ENCODE results near the gene FAM83D.

DNA sequence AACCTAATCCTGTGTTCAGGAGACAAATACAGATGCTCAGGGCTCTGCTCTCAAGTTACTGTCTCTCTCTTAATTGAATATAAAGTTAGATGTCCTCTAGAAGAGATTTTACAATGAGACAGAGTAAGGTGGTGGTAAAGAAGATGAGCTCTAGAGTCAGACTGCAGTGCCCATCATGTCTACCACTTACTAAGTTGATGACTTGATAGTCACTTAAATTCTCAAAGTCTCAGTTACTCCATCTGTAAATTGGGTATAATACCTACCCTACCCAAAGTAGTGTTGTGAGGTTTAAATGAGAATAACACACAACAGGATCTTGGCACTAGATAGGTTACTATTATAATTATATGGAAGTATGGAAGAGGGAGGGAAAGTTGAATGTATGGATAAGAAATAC is 37.5 kb downstream of the FAM83D start:
- TF ChIP-seq POLR2A (IDR thresholded peaks at IDR 0.05) (no peak), POLR2AphosphoS5 (IDR thresholded peaks at IDR 0.05) (no peak)
- TF ChIP-seq, protein P1, sequence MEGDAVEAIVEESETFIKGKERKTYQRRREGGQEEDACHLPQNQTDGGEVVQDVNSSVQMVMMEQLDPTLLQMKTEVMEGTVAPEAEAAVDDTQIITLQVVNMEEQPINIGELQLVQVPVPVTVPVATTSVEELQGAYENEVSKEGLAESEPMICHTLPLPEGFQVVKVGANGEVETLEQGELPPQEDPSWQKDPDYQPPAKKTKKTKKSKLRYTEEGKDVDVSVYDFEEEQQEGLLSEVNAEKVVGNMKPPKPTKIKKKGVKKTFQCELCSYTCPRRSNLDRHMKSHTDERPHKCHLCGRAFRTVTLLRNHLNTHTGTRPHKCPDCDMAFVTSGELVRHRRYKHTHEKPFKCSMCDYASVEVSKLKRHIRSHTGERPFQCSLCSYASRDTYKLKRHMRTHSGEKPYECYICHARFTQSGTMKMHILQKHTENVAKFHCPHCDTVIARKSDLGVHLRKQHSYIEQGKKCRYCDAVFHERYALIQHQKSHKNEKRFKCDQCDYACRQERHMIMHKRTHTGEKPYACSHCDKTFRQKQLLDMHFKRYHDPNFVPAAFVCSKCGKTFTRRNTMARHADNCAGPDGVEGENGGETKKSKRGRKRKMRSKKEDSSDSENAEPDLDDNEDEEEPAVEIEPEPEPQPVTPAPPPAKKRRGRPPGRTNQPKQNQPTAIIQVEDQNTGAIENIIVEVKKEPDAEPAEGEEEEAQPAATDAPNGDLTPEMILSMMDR (IDR thresholded peaks at IDR 0.05 in 8 of 11, conservative IDR thresholded peaks at IDR 0.05 in 3 of 11) = no peak
